CD4-positive, alpha-beta T cell treated with Interleukin-15 for 4 hours (primary cell): ENCODE measurements around the gene CRP.
"Not testable (repeated sequence)": the region's sequence is repeated elsewhere in the genome, so short reads cannot be mapped to it uniquely, and the experiment has no call there.

ENCODE experiments used
- DNase-seq: peaks from one replicate; pipeline ENCODE4 v3.0.0-alpha.2; 2020; ENCODE audit warnings: low spot score

The CRP gene

GRCh38 chr1:159699653-159700052 is 14.7 kb downstream of the CRP start:
- no peak for DNase-seq

GRCh38 chr1:159699246-159699645 is 15.1 kb downstream of the CRP start:
- no peak for DNase-seq

- no peak for DNase-seq
Observed at GRCh38 chr1:159687511-159687910, 26.9 kb downstream of the CRP start.

- DNase-seq, result no peak
Observed at GRCh38 chr1:159686599-159687299, 27.6 kb downstream of the CRP start.

GRCh38 chr1:159678939-159679338 is 35.5 kb downstream of the CRP start:
- DNase-seq, result no peak

GRCh38 chr1:159675046-159675445 is 39.3 kb downstream of the CRP start:
- DNase-seq, result no peak

GRCh38 chr1:159672390-159672789 is 42.0 kb downstream of the CRP start:
- not testable (repeated sequence) for DNase-seq

GRCh38 chr1:159669338-159669737 is 45.1 kb downstream of the CRP start:
- DNase-seq, result no peak

- DNase-seq, result no peak
Observed at GRCh38 chr1:159668739-159669138, 45.6 kb downstream of the CRP start.

- DNase-seq, result no peak
Observed at GRCh38 chr1:159664247-159664646, 50.1 kb downstream of the CRP start.

GRCh38 chr1:159663552-159663951 is 50.8 kb downstream of the CRP start:
- DNase-seq, result no peak
